Brain microvascular endothelial cell (primary cell): ENCODE measurements around the gene LRRFIP1.
"Not testable (repeated sequence)": the region's sequence is repeated elsewhere in the genome, so short reads cannot be mapped to it uniquely, and the experiment has no call there.

ENCODE experiments used
- DNase-seq: peaks from one replicate; pipeline ENCODE4 v3.0.0-alpha.2; 2020
- H3K27ac ChIP-seq: fragments of 250-450 bp; sonication (Bioruptor Pico); 2 replicates; pipeline ENCODE4 v1.5.1; 2020; ENCODE audit warnings: mild to moderate bottlenecking, moderate library complexity
- H3K27me3 ChIP-seq: fragments of 250-450 bp; sonication (Bioruptor Pico); replicated peaks from 2 replicates; pipeline ENCODE4 v1.5.1; 2020; ENCODE audit warnings: mild to moderate bottlenecking
- H3K36me3 ChIP-seq: fragments of 250-450 bp; sonication (Bioruptor Pico); replicated peaks from 2 replicates; pipeline ENCODE4 v1.5.1; 2020; ENCODE audit warnings: mild to moderate bottlenecking
- H3K4me3 ChIP-seq: 2 replicates; pipeline ENCODE4 v1.5.1; 2011; ENCODE audit warnings: low read depth, mild to moderate bottlenecking, control low read depth, low read length, moderate library complexity
- CTCF ChIP-seq: IDR thresholded peaks from 2 replicates; pipeline ENCODE4 v1.5.1; 2011; ENCODE audit warnings: low read depth, mild to moderate bottlenecking, moderate library complexity, low read length, control low read depth, inconsistent platforms; ENCODE audit errors: missing control alignments
- in situ Hi-C: cut with HindIII; loops from 2 replicates; pipeline ENCODE4 v1.10.0; 2017; ENCODE audit warnings: low sequenced_read_pairs, low pct_ligation_motif_present

The LRRFIP1 gene

GRCh38 chr2:237666606-237667005, 39.2 kb downstream of the LRRFIP1 start:
- no peak overlapping the region for H3K27ac ChIP-seq
- H3K4me3 ChIP-seq = no peak overlapping the region
- in situ Hi-C loops = no loop called here
- no peak for DNase-seq
- no peaks in the 10 kb centered on the region for H3K27me3 ChIP-seq
- no peak for TF ChIP-seq CTCF
- H3K36me3 ChIP-seq = no peaks in the 10 kb centered on the region

- H3K36me3 ChIP-seq, H3K27ac ChIP-seq, in situ Hi-C loops, DNase-seq, H3K27me3 ChIP-seq, H3K4me3 ChIP-seq: not testable (repeated sequence)
These were observed 39.7 kb downstream of the LRRFIP1 start for GRCh38 chr2:237667050-237667576.

- no peaks in the 10 kb centered on the region for H3K27me3 ChIP-seq
- no peak overlapping the region for H3K4me3 ChIP-seq
- no peak for DNase-seq
- no peak overlapping the region for H3K27ac ChIP-seq
- in situ Hi-C loops = no loop called here
- no peaks in the 10 kb centered on the region for H3K36me3 ChIP-seq
- TF ChIP-seq CTCF = no peak
These were observed 40.5 kb downstream of the LRRFIP1 start for GRCh38 chr2:237667893-237668292.

GRCh38 chr2:237668440-237668839, 41.1 kb downstream of the LRRFIP1 start:
- no peak for DNase-seq
- no peak for TF ChIP-seq CTCF
- in situ Hi-C loops = no loop called here
- H3K36me3 ChIP-seq = no peaks in the 10 kb centered on the region
- H3K27ac ChIP-seq = no peak overlapping the region
- no peaks in the 10 kb centered on the region for H3K27me3 ChIP-seq
- no peak overlapping the region for H3K4me3 ChIP-seq

- Histone ChIP-seq H3K27ac (peak overlapping the region; percentile 84), H3K36me3 (no peaks in the 10 kb centered on the region), H3K27me3 (no peaks in the 10 kb centered on the region), H3K4me3 (no peak overlapping the region)
- no peak for TF ChIP-seq CTCF
- DNase-seq = no peak
- in situ Hi-C loops = no loop called here
These were observed 41.9 kb downstream of the LRRFIP1 start for GRCh38 chr2:237669283-237669627.

GRCh38 chr2:237669628-237670392, 42.4 kb downstream of the LRRFIP1 start:
- DNase-seq = peak; percentile 93
- no peaks in the 10 kb centered on the region for H3K36me3 ChIP-seq
- no peaks in the 10 kb centered on the region for H3K27me3 ChIP-seq
- H3K27ac ChIP-seq = peak overlapping the region; percentile 84
- no peak overlapping the region for H3K4me3 ChIP-seq
- in situ Hi-C loops = no loop called here
- no peak for TF ChIP-seq CTCF
